Epithelial cell of esophagus (primary cell): ENCODE measurements around the gene PLET1.

Experiments
- DNase-seq: peaks from one replicate; pipeline ENCODE4 v3.0.0; 2010; ENCODE audit warnings: low read depth
- H3K4me3 ChIP-seq: 2 replicates; pipeline ENCODE4 v1.5.1; 2011; ENCODE audit warnings: mild to moderate bottlenecking, low read length, control low read depth
- TF ChIP-seq, protein P1 (sequence below): IDR thresholded peaks from 2 replicates; pipeline ENCODE4 v1.5.1; 2011; ENCODE audit warnings: low read depth, mild to moderate bottlenecking, low read length, control low read depth, inconsistent platforms; ENCODE audit not compliant: insufficient read depth; ENCODE audit errors: missing control alignments

PLET1 gene, protein sequence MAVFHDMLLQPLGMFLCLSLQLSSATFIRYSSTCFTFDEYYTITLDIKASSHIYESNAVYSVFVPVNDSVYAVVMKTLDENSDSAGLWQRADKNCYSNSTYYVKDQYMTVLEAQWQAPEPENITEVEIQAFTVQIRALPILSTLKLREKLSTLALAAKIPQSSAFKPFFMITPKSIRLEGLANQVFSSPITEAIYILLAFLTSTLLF

DNA sequence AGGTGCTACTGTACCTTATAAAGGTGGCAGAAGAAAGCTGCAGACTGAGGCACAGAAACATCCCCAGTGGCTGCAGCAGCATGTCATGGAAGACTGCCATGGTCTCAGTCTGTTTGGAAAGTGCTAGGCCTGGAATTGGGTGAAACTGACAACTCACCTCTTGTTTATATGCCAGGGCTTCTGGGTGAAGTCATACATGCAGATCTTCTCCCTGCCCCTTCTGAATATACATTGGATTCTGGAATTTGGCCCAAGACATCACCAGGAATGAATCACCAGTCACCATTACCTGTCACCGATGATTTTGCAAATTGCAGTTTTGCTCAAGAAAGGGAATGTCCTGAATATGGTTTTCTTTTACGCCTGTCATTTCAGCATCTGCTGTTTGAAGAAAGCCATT is at the start of gene PLET1:
PLET1 (minus strand) TSS at position 371 of the 400 bp plus-strand sequence; CDS start at position 100, 271 bp downstream.
- DNase-seq = peak; percentile 55
- TF ChIP-seq, protein P1, sequence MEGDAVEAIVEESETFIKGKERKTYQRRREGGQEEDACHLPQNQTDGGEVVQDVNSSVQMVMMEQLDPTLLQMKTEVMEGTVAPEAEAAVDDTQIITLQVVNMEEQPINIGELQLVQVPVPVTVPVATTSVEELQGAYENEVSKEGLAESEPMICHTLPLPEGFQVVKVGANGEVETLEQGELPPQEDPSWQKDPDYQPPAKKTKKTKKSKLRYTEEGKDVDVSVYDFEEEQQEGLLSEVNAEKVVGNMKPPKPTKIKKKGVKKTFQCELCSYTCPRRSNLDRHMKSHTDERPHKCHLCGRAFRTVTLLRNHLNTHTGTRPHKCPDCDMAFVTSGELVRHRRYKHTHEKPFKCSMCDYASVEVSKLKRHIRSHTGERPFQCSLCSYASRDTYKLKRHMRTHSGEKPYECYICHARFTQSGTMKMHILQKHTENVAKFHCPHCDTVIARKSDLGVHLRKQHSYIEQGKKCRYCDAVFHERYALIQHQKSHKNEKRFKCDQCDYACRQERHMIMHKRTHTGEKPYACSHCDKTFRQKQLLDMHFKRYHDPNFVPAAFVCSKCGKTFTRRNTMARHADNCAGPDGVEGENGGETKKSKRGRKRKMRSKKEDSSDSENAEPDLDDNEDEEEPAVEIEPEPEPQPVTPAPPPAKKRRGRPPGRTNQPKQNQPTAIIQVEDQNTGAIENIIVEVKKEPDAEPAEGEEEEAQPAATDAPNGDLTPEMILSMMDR = no peak
- H3K4me3 ChIP-seq = no peak within 1 kb of the TSS

DNA sequence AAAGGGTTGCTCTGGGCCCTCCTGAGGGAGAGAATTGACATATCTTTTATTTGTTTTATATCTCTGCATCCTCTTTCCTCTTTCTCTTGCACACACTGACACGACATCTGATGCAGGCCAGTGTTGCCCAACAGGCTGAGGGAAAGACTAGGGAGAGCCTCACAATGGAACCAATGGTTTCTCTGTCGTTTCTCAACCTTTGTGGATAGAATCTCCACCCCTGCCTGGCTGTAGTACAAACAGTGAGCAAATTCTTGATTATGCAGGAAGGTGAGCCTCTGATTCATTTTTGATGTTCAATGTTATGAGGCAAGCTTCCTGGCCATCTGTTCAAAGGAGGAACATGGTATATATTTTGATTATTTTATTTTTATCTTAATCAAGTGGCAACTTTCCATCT is 49.8 kb upstream of the PLET1 start:
- no peak overlapping the region for H3K4me3 ChIP-seq
- TF ChIP-seq, protein P1 = no peak
- DNase-seq = peak; percentile 97

DNA sequence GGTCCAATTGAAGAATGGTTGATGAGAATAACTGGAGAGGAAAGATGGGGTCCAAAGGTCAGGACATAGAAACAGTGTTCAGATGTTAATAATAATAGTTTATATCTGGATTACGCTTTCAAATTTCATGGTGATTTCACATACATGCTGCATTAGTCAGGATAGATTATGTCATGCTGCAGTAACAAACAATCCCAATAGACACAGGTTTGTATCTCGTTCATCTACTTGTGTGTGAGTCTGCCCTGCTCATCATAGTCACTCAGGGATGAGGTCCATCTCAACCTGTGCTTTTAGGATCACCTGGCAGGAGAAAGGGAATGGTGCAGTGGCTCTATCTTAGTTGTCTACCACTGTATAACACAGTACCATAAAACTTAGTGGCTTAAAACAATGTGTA is 48.0 kb upstream of the PLET1 start:
- TF ChIP-seq, protein P1 = no peak
- DNase-seq = no peak
- no peak overlapping the region for H3K4me3 ChIP-seq

DNA sequence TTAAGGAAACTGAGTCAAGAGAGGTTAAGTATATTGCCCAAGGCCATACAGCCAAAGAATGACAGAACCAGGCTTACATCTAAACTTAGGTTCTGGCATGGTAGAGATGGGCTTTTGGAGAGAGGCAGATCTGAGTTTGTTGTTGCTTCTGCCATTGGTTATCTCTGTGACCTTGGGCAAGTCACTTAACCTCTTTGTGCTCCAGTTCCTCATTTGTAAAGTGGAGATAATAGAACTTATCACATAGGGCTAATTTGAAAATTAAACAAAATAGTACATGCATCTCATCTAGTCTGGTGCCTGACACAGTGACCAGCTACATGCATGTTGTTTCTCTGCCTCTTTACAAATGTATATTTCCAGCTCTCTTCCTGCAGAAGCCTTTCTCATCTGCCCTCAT is 47.0 kb upstream of the PLET1 start:
- TF ChIP-seq, protein P1 = no peak
- no peak overlapping the region for H3K4me3 ChIP-seq
- no peak for DNase-seq

DNA sequence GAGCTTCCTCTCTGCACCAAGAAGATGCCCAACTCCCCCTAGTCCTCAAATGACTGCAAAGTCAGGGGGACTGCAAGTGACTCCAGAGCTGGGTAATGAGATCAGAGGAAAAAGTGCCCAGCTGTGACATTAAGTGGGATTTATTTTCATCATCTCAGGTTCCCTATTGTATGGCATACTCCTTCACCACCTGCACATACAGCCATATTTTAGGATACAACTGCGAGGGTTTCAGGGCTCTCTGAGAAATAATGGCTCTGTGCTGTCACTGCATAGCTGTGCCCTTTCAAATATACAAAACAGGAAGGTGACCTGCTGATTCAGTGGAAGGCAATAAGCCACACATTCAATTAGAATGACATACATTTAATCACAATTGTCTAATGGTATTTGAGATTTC is 45.6 kb upstream of the PLET1 start:
- H3K4me3 ChIP-seq = no peak overlapping the region
- no peak for DNase-seq

DNA sequence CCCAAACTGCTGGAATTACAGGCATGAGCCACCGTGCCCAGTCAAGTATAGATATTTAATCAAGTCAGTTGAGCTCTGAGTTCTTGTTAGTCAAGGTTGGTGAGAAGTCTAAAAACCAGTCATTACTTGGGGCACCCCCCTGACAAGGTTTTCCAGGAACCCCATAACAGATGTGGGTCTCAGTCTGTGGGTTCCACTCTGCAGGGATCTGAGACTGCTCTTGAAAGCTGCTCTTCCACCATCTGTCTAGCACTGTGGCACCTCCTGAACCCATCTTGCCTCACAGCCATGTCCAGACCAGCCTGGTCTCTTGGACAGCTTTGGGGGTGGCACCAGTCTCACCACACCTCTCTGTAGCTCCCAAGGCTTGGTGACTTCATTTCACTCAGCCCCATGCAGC is 44.3 kb upstream of the PLET1 start:
- DNase-seq = no peak
- no peak overlapping the region for H3K4me3 ChIP-seq
- TF ChIP-seq, protein P1 = no peak

More for the DNA sequence above, 45.6 kb upstream of the PLET1 start:
- TF ChIP-seq, protein P1 = no peak

DNA sequence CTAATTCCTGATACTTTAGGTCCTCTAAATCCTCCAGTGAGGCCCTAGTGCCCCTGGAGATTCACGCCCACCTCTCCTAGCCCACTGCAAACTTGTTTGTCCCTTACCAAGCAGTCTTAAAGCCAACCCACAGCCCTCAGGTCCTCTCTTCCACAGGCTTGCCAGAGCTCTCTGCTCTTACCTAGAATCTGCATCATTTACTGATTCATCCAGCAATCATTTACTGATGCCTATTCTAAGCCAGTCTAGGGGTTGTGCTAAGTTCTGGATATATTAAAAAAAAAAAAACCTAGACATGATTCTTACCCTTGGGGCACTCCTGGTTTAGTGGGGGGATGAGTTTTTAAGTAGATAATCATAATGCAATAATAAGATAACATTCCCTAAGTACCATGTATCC is 43.0 kb upstream of the PLET1 start:
- no peak for DNase-seq
- no peak overlapping the region for H3K4me3 ChIP-seq
- TF ChIP-seq, protein P1 = no peak
